Glutamatergic neuron (in vitro differentiated cells): ENCODE measurements around the gene ARHGEF28. TPM values are rescaled to one million over a fixed set of nuclear protein-coding genes. Genes with fewer than 3 reads are reported as not detected.

Experiments used
- DNase-seq: peaks from one replicate; pipeline ENCODE4 v3.0.0; 2022
- H3K27ac Mint-ChIP-seq: one replicate; pipeline ENCODE4 v1.8.0; 2020; ENCODE audit warnings: mild to moderate bottlenecking, mixed read lengths, inconsistent platforms; ENCODE audit not compliant: unreplicated experiment
- H3K27me3 Mint-ChIP-seq: one replicate; pipeline ENCODE4 v1.8.0; 2020; ENCODE audit warnings: mild to moderate bottlenecking, moderate library complexity, mixed read lengths, inconsistent platforms; ENCODE audit not compliant: unreplicated experiment
- H3K36me3 Mint-ChIP-seq: one replicate; pipeline ENCODE4 v1.8.0; 2020; ENCODE audit warnings: mild to moderate bottlenecking, mixed read lengths, inconsistent platforms; ENCODE audit not compliant: unreplicated experiment
- H3K4me1 Mint-ChIP-seq: one replicate; pipeline ENCODE4 v1.8.0; 2020; ENCODE audit warnings: mild to moderate bottlenecking, low read depth, mixed read lengths, inconsistent platforms; ENCODE audit not compliant: unreplicated experiment
- H3K4me3 Mint-ChIP-seq: one replicate; pipeline ENCODE4 v1.8.0; 2020; ENCODE audit warnings: mild to moderate bottlenecking, mixed read lengths, inconsistent platforms; ENCODE audit not compliant: unreplicated experiment
- H3K9me3 Mint-ChIP-seq: one replicate; pipeline ENCODE4 v1.8.0; 2020; ENCODE audit warnings: mild to moderate bottlenecking, moderate library complexity, mixed read lengths, inconsistent platforms; ENCODE audit not compliant: unreplicated experiment
- CTCF ChIP-seq: fragments of 200-600 bp; sonication (generic); IDR thresholded peaks from one replicate; pipeline ENCODE4 v1.5.0; 2021; ENCODE audit not compliant: partially characterized antibody, unreplicated experiment
- total RNA-seq: library from RNA; stranded (reverse); fragmentation: NEBNext Ultra II Directional; extraction: Animal tissue kit (Norgen Biotek cat#: 25700); gene quantifications from one replicate; pipeline ENCODE4 v1.2.1, GENCODE V29; 2021; ENCODE audit not compliant: unreplicated experiment

ARHGEF28 gene
- total RNA-seq, 1 donor from 2014 or later: 0.47 TPM

- no peak for TF ChIP-seq CTCF
- H3K4me1 Mint-ChIP-seq: peaks cover 22% of the 10 kb centered on the region
- no peak overlapping the region for H3K27ac Mint-ChIP-seq
- H3K9me3 Mint-ChIP-seq: peaks cover under 1% of the 10 kb centered on the region
- no peak for DNase-seq
- peaks cover 1% of the 10 kb centered on the region for H3K27me3 Mint-ChIP-seq
- no peak overlapping the region for H3K4me3 Mint-ChIP-seq
- H3K36me3 Mint-ChIP-seq: peaks cover 3% of the 10 kb centered on the region
Measured at GRCh38 chr5:73615947-73616346, 10.0 kb upstream of the ARHGEF28 start.

DNA sequence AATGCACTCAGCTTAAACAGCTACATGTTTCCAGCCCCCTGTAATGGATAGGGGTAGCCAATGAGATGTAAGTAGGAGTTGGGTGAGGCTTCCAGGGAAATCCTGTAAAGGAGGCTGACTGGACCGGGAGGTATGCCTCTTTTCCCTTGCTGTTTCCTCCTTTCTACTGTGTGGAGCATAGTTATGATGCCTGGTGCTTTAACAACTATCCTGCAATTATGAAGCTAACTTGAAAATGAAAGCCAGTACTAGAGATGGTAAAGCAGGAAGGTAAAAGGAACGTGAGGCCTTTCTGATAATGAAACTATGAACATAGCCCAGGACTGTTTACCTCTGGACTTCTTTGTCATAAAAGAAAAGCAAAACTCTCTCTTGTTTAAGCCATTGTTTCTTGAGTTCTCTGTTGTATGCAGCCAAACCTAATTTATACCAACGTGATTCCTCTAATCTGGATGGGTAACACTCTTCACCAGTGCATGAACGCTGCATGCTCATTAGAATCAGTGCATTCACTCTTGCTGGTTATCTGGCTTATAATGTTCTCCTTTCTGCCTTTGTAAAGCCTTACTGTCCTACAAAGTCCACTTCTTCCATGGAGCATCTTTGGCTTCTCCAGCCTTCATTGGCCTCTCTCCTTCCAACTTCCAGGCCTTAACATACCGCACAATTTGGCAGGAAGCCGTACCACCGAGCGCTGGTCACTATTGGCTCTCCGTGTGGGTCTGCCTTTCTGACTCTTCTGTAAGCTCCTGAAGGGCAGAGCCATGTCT, 8.3 kb upstream of the ARHGEF28 start:
- Mint-ChIP-seq H3K4me3 (no peak overlapping the region), H3K9me3 (no peaks in the 10 kb centered on the region), H3K27ac (no peak overlapping the region), H3K36me3 (no peaks in the 10 kb centered on the region), H3K27me3 (peaks cover 1% of the 10 kb centered on the region), H3K4me1 (peaks cover 23% of the 10 kb centered on the region)
- no peak for TF ChIP-seq CTCF
- no peak for DNase-seq

DNA sequence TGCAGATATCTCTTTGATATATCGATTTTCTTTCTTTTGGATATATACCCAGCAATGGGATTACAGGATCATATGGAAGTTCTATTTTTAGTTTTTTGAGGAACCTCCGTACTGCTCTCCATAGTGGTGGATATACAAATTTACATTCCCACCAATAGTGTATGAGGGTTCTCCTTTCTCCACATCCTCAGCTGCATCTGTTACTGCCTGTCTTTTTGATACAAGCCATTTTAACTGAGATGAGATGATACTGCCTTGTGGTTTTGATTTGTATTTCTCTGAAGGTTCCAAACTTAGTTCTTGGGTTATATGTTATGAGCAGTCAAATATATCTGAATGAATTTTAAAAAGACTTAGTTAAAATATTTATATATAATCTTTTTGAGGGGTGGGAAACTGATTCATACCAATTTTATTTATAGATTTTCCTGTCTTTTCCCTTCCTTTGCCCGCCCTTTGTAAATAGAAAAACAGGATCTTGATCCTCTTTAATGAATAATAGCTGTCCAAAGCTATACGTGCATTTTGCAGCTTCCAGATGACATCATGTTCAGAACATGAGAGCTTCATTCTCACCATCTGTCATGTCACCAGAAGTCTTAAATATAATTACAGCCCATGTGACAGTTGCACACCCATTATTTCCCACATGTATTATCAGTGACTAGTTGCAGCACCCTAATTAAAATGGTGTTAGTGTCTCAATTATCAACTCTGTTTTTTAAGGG, 6.2 kb upstream of the ARHGEF28 start:
- no peak for TF ChIP-seq CTCF
- Mint-ChIP-seq H3K4me1 (peaks cover 23% of the 10 kb centered on the region), H3K4me3 (peak overlapping the region; percentile 64), H3K27me3 (peaks cover 1% of the 10 kb centered on the region), H3K9me3 (no peaks in the 10 kb centered on the region), H3K27ac (peak overlapping the region; percentile 52), H3K36me3 (no peaks in the 10 kb centered on the region)
- no peak for DNase-seq

GRCh38 chr5:73620334-73620687, 5.7 kb upstream of the ARHGEF28 start:
- peaks cover 4% of the 10 kb centered on the region for H3K27me3 Mint-ChIP-seq
- no peak for DNase-seq
- H3K4me3 Mint-ChIP-seq: no peak overlapping the region
- H3K4me1 Mint-ChIP-seq: peaks cover 18% of the 10 kb centered on the region
- TF ChIP-seq CTCF: no peak
- no peaks in the 10 kb centered on the region for H3K36me3 Mint-ChIP-seq
- peak overlapping the region; percentile 13 for H3K27ac Mint-ChIP-seq
- H3K9me3 Mint-ChIP-seq: no peaks in the 10 kb centered on the region

- Mint-ChIP-seq H3K27ac (no peak overlapping the region), H3K4me1 (peaks cover 12% of the 10 kb centered on the region)
Measured at GRCh38 chr5:73623060-73623459, 2.9 kb upstream of the ARHGEF28 start.

More at GRCh38 chr5:73623060-73623459, 2.9 kb upstream of the ARHGEF28 start:
- Mint-ChIP-seq H3K27me3 (peaks cover 8% of the 10 kb centered on the region), H3K9me3 (no peaks in the 10 kb centered on the region), H3K36me3 (no peaks in the 10 kb centered on the region), H3K4me3 (no peak overlapping the region)
- DNase-seq: no peak
- TF ChIP-seq CTCF: no peak
